GM18867 (cell line): ENCODE results near the gene TDRD3.
"Not testable (repeated sequence)": the region's sequence is repeated elsewhere in the genome, so short reads cannot be mapped to it uniquely, and the experiment has no call there.

Source experiments
- ATAC-seq: cut with Tn5 transposase; IDR thresholded peaks from one replicate; pipeline ENCODE4 v1.9.1; 2021; ENCODE audit warnings: mild to moderate bottlenecking, moderate library complexity; ENCODE audit not compliant: unreplicated experiment

TDRD3 gene

DNA sequence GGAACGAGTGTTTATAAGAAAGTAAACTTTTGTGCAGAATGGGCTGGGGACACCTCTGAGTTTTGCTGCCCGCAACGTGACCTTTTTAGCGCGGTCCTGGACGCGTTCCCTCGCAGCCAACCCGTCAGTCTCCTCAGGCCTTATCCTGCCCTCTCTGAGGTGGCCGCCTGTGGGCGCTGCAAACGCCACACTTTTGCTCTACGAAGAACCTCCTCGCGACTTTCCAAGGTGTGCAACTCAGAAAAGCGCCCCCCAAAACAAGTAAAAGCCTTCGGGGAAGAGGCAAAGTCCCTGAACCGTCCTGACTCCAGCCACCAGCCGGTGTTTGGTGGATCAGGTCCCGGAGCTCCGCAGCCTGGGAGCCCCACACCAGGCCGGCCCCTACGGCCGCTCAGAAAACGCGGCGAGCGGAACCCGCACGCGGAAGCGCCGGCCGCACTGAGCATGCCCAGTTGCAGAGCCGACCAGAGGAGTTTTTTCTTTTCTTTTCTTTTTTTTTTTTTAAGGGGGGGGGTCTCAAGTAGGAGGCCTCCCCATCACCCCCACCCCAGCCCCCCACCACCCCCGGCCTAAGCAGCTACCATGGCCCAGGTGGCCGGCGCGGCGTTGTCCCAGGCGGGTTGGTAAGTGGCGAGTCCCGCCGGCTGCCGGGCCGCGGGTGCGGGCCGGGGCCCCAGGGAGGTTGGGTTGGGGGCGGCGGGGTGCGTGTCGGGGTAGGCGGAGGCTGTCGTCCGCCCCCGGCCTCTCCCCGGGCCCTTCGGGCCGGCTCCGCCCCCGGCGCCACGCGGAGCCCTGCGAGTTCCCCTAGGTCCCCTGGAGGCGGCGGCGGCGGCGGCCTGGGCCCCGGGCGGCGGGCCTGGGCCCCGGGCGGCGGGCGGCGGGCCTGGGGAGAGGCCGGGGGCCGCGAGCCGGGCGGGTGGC is at the start of gene TDRD3:
Gene TDRD3 (plus strand): TSS at position 438 of the 921 bp plus-strand sequence. CDS start 145 bp downstream, at position 583.
- peak; percentile 61 for ATAC-seq

DNA sequence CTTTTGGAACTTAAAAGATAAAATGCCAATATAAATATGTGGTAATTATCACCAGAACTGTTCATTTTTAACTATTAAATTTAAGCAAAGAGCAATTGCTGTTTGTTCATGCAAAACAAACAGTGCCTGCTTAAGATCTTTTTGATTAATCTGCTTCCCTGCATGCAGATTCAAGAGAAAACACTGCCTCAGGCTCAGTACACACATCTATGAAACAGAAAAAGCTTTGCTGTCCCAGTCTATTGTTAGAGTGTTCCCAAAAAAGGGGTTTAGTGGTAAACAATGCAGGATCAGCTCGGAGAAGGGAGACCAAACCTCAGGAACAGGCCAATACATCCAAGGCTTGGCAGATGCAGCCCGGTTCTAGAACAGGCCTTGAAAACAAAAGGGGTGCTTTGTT is 49.3 kb upstream of the TDRD3 start:
- no peak for ATAC-seq

DNA sequence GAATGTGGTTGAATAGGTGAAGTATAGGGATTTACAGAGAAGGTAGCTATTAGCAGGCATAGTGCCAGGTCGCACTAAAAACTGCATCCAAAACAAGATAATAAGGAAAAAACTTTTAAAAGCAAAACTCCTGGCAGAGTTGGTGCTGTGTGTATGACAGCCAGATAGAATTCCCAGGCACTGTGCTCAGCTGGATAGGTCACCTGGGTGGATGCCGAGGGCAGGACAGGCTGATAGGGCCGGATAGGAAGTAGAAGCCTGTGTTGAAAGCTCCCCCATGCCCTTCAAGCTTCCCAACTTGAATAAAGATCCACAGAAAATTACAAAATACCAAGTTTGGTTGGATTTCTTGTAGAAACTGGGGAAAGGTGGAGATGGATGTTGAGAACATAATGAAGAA is 48.9 kb upstream of the TDRD3 start:
- ATAC-seq: no peak

DNA sequence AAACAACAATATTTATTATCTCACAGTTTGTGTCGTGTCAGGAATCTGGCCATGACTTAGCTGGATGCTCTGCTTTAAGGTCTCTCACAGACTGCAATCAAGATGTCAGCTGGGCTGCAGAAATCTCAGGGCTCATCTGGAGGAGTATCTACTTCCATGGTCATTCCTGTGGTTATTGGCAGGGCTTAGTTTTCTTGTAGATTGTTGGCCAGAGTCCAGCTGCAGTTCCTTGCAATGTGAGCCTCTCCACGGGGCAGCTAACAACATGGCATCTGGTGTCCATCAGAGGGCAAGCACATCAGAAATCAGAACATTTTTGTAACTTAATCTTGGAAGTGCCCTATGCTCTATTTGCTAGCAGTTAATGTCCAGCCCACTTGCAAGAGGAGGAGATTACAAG is 45.7 kb upstream of the TDRD3 start:
- ATAC-seq: no peak

DNA sequence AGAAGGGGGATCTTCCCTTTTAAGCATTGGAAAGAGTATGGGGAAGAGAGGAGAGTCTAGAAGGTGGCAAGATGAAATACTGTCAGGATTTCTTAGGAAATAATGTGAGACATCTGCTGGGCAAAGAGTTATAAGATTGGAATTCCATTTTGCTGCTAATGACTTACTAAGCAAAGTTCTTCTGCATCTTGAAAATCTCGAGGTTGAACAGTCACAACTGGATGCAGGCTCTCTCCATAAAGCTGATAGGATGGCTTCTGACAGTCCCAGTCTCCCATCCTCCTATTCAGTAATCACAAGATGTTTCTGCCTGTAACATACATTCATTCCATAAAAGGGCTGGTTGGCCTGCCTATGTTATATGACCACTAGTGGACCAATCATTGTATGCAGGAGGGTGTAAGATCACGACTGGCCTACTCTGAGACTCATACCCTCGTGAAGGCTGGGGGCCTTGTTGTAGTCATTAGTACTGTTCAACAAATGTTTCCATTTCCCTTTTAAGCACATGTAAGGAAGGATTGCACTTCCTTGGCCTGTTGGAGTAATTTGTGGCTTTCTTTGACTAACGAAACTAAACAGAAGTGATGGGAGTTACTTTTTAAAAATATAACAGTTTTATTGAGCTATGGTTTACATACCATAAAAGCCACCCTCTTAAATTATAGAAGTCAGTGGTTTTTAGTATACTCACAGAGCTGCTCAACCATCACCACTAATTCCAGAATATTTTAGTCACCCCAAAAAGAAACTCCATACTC is 45.0 kb upstream of the TDRD3 start:
- no peak for ATAC-seq

DNA sequence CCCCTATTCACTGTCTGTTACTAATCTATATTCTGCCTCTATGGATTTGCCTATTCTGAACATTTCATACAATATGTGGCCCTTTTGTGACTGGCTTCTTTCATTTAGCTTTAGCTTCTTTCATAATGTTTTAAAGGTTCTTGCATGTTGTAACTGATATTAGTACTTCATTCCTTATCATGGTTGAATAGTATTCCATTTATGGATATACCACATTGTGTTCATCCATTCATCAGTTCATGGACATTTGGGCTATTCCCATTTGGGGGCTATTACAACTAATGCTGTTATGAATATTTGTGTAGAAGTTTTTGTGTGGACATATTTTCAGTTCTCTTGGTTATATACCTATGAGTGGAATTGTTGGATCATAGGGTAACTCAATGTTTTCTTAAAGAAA is 44.4 kb upstream of the TDRD3 start:
- ATAC-seq: no peak

DNA sequence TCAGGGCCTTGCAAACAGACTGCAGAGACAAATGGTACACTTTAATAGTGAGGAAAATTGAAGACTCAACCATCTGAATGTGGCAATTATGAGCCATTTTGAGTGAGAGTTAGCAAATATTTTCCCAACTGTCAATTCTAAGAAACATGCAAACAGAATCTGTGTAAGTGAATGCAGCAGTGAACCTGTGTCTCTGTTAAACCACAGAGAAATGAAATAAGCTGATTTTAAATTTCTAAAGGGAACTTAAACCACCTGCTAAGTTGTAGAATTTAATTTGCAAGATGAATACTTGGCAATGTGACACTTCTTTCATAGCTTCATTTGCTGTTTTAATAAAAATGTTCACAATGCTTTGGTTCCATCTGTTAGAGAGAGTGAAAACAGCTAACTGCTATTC is 42.0 kb upstream of the TDRD3 start:
- no peak for ATAC-seq

DNA sequence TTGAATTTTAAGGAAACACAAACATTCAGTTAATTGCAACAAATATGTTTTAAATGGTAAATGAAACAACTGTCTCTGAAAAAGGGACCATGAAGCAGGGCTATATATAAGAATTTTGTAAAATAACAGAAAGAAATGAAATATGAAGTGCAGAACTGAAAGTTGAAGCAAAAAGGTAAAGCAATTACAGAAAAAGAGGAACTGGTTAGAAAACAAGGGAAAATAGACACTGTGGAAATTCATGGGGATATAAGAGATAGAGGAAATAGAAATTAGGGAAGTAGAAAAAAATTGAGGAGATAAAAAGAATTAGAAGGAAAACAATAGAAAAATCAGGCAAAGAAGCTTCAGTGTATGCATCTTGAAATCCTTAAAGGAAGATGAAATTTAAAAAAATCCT is 40.0 kb upstream of the TDRD3 start:
- ATAC-seq: no peak

DNA sequence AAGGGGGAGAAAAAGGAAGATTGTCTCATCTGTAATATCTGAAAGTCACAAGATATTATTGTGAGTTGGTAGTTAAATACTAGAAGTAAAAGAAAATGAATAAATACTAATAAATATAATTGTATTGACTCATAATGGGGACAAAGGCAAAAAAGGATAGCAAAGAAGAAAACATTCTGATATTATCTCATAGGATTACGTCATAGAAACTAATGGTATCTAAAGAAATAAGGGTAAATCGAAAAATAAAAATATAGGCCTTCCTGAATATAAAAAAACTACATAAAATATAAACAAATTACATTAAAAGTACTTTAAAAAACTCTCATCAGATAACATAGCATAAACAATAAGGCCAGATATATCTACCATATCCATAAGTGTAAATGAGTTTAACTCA is 38.6 kb upstream of the TDRD3 start:
- no peak for ATAC-seq

DNA sequence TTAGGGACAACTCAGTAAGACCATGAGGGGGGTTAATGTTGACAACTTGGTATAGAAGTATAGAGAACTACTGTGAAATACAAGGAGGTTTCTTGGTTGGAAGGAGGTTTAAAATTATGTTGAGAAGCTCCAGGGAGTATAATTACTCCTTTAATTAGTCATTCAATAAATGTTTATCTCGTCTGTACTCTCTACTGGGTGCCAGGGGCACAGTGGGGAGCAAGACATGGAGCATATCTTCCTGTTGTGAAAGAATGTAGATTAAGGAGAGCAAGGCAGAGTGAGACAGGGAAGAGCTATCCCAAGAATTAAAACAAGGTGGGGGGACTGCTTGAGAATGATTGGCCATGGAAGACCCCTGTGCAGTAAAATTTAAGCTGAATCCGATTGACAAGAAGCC is 33.7 kb upstream of the TDRD3 start:
- ATAC-seq: no peak

DNA sequence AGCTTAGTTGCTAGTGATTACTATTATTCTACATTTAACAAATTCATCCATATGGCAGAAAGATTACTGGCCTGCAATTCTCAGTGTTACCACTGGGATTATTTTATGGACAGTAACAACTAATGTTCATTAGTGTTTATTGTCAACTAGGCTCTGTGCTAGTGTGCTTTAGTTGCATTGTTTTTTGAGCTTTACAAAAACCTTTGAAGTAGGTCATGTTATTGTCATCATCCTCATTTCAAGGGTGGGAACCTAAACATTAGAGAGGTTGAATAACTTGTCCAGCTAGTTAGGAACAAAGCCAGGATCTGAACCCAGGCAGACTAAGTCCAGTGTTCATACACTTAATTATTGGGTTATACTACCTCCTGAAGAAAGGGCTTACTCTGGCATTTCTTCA is 27.8 kb upstream of the TDRD3 start:
- ATAC-seq: peak; percentile 65

DNA sequence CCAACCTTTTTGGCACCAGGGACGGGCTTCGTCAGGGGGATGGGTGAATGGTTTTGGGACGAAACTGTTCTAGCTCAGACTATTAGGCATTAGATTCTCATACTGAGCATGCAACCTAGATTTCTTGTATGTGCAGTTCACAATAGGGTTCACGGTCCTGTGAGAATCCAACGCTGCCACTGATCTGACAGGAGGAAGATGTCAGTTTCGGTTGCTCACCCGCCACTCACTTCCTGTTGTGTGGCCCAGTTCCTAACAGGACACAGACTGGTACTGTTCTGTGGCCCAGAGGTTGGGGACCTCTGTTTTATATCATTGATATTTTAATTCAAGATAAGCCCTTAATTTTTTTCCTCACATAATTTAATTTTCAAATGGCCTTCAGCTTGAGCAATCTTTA is 26.7 kb upstream of the TDRD3 start:
- peak; percentile 74 for ATAC-seq

DNA sequence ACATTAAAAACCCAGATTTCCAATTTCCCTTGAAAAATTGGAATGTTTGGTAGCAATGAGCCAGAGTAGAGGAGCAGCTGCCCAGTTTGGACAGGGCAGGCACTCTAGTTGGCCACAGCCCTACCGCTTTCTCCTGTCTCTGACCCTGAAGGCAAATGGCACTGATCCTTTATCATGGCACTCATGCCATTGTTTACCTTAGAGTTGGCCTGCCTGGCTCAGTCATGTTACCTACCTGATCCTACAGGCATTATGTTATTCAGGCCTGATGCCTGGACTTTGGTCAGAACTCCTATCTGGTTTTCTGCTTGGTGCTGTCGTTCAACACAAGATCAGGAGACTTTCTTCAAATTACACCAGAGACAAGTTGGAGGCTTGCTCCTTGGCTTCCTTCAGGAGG is 24.9 kb upstream of the TDRD3 start:
- ATAC-seq: no peak

DNA sequence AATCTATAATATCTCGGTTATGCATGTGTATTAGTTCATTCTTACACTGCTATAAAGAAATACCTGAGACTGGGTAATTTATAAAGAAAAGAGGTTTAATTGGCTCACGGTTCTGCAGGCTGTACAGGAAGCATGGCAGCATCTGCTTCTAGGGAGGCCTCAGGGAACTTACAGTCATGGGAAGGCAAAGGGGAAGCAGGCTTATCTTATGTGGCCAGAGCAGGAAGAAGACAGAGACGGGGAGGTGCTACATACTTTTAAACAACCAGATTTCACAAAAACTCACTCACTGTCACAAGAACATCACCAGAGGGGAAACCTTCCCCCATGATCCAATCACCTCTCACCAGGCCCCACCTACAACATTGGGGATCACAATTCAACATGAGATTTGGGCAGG is 17.7 kb upstream of the TDRD3 start:
- ATAC-seq: not testable (repeated sequence)

DNA sequence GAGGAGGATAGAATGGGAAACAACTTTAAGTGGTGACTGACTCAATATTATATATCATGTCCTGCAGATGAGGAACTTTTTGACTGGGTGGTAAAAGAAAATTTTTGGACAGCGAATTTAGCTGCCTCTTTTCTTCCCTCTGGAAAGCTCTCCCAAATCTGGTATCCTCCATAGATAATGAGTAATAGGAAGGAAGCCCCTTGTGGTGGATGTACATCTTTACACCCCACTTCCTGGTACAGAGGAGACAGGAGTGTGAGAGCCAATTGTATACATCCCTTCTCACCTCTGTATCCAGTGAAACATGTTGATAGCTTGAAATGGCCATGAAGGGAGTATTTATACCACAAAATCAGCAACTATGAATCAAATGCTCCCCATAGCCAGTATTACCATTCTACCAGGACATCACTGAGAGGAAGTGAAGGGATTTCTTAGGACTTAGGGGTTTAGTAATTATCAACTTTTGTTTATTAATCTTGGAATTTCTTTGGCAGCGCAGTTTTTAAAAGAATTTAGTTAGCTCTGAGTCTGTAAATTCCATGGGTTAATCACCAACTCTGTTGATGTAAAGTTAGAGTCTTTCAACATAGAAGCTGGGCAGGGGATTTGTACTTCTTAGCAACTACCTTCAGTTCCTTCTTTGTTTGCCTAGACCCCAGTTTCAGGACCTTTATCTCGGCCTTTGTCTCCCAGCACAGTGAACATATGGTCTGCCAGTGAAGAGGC is 17.0 kb upstream of the TDRD3 start:
- peak; percentile 54 for ATAC-seq

DNA sequence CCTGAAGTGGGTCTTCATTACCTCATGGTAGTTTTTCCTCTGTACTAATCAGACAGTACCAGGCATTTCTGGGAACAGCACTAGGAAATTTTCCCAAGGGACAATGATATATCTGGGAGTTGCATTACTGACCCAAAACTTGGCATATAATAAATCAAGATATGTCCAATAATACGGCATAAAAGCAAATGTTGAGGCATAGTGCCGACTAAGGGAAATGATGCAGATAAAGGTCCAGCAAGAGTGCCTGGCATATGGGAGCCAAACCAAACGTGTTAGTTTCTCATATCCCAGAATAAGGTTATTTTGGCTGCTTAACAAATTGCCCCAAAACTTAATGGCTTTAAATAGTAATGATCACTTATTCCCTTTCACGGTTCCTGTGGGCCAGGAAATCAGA is 12.1 kb upstream of the TDRD3 start:
- no peak for ATAC-seq

DNA sequence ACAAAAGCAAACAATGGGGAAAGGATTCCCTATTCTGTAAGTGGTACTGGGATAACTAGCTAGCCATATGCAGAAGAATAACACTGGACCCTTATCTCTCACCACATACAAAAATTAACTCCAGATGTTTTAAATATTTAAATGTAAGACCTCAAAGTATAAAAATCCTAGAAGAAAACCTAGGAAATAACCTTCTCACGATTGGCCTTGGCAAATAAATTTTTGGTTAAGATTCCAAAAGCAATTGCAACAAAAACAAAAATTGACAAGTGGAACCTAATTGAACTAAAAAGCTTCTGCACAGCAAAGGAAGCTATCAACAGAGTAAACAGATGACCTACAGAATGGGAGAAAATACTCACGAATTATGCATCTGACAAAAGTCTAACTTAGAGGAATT is 10.8 kb upstream of the TDRD3 start:
- ATAC-seq: no peak

DNA sequence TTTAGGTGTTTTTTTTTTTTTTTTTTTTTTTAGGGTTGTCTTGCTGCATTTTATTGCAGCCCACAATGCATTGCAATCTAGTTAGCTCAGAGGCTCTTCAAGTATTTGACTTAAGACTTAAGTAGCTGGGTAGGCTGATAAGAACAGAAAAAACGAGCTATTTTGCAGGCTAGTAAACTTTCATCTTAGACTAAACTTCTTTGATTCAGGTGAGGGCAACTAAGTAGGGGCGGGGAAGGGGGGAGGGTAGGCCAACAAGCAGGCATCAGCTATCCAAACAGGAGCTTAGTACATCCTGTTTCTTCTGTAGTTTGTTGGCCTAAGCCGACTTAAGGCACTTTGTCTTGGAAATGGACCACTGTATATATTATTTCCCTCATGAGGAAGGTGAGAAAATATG is 4.9 kb upstream of the TDRD3 start:
- ATAC-seq: no peak

DNA sequence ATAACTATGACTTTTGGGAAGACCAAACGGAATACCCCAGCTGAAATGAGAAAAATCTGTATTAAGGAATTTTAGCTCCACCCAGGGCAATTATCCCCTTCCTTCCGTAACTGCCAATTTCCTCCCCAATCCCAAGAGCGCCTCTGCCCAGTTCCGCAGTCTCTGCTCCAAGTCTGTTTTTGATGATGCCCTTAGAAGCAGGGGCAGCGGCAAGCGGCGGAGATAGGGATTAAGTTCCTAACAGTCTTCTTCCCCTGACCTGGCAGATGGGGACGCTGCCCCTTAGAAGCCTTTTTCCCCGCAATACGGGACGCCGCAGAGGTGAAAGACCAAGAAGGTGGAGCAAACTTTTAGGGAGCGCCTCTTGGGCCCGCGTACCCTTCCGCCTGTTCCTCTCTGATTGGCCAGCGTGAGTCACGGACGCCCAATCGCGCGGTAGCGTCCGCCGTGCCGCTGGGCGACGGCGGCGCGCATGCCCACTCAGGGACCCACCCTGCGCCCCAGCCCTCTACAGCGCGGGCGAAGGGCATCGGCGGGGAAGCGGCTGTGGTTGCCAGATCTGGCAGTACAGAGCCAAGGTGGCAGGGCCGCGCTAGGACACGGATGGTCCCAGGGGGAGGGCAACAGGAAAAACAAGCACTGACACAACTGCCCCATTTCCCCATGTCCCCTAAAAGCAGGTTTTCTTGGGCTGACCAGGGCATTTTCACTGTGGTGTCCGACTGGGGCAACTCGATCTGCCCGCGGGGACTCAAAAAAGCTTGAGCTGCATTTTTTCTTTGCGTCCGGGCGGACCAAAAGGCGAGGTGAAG is 843 bp upstream of the TDRD3 start:
- peak; percentile 77 for ATAC-seq

DNA sequence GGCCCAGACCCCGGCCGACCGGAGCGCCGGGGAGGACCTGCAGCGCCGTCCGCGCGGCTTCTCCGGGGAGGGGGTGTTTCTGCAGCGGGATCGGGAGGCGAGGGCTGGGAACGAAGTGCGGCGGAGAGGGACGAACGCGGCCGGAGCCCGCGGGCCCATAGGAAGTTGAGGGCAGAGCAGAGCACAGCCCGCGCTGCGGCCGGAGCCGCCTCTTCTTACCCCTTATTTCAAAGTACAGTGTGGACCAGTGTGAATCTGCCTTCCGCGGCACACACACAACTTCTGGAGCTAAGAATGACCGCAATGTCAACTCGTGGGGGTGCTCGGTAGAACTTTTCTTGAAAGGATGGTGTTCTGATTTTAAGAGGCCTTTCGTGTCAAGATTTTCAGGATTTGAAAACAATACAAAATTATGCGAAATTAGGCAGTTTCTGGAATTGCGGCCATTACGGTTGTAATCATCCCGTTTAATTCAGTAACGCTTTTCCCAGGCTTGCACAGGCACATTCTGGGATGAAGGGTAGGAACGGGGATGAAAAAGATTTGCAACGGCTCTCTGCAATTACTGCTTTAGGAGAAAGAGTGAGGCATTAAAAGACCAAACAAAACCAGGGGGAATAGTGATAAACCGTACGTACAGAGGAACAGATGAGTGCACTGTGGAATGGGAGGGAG is 821 bp downstream of the TDRD3 start:
- ATAC-seq: peak; percentile 36
